Activated CD8-positive, alpha-beta memory T cell treated with anti-CD3 and anti-CD28 coated beads, Interleukin-2, amount 10 ng/mL, durations not matched to agents 7 days and 5 days (primary cell): ENCODE measurements around the gene GSAP. TPM values are rescaled to one million over a fixed set of nuclear protein-coding genes. Genes with fewer than 3 reads are reported as not detected.

ENCODE experiments used
- ATAC-seq: fragments of 150-1000 bp; cut with Tn5 transposase; one replicate; pipeline ENCODE4 v1.10.0; 2021; ENCODE audit warnings: moderate library complexity
- CTCF ChIA-PET: fragments of 350-600 bp; sonication (Branson Sonifier 250); formaldehyde crosslinking; loops from one replicate; lab custom pipeline; 2021; ENCODE audit warnings: antibody characterized with exemption; lab: Charles Lee
- DNase-seq: peaks from one replicate; pipeline ENCODE4 v3.0.0-alpha.2; 2020
- H3K27ac Mint-ChIP-seq: one replicate; pipeline ENCODE4 v1.8.0; 2021; ENCODE audit warnings: mild to moderate bottlenecking, mixed read lengths
- H3K27me3 Mint-ChIP-seq: one replicate; pipeline ENCODE4 v1.8.0; 2021; ENCODE audit warnings: mixed read lengths
- H3K36me3 Mint-ChIP-seq: one replicate; pipeline ENCODE4 v1.8.0; 2021; ENCODE audit warnings: mild to moderate bottlenecking, mixed read lengths
- H3K4me1 Mint-ChIP-seq: one replicate; pipeline ENCODE4 v1.8.0; 2021; ENCODE audit warnings: mixed read lengths
- H3K4me3 Mint-ChIP-seq: one replicate; pipeline ENCODE4 v1.8.0; 2021; ENCODE audit warnings: mild to moderate bottlenecking, moderate library complexity, mixed read lengths
- H3K9me3 Mint-ChIP-seq: one replicate; pipeline ENCODE4 v1.8.0; 2022; ENCODE audit warnings: low read depth, mixed read lengths
- total RNA-seq, 2 experiments: library from RNA; stranded (reverse); gene quantifications; one replicate each; pipeline ENCODE4 v1.2.3, GENCODE V29; 2021

GSAP gene
- total RNA-seq, 2 experiments from 2014 or later, result 3.5 to 4.0 TPM

- ATAC-seq (peak; percentile 81), DNase-seq (peak; percentile 65)
- H3K4me3 Mint-ChIP-seq, result no peak overlapping the region
These were observed 12.0 kb upstream of the GSAP start for GRCh38 chr7:77427996-77428603.

GRCh38 chr7:77426521-77427051 lies 10.4 kb upstream of the GSAP start:
- peaks cover 30% of the 10 kb centered on the region for H3K4me1 Mint-ChIP-seq
- CTCF ChIA-PET, result interaction anchor here (1.1 kb wide), 1 partner anchor 8 kb away, joined by 3 read pairs; no protein-coding TSS in a partner anchor
- H3K4me3 Mint-ChIP-seq, result no peak overlapping the region
- H3K9me3 Mint-ChIP-seq, result no peaks in the 10 kb centered on the region
- H3K27me3 Mint-ChIP-seq, result peaks cover 10% of the 10 kb centered on the region
- ATAC-seq (no peak), DNase-seq (no peak)
- H3K27ac Mint-ChIP-seq, result no peak overlapping the region
- H3K36me3 Mint-ChIP-seq, result peaks cover 3% of the 10 kb centered on the region

More at GRCh38 chr7:77427996-77428603, 12.0 kb upstream of the GSAP start:
- H3K4me1 Mint-ChIP-seq, result peaks cover 30% of the 10 kb centered on the region
- H3K9me3 Mint-ChIP-seq, result no peaks in the 10 kb centered on the region
- H3K36me3 Mint-ChIP-seq, result peaks cover 3% of the 10 kb centered on the region
- CTCF ChIA-PET, result interaction anchor here (0.9 to 1.3 kb wide), 3 partner anchors 9 to 14 kb away, joined by 3 to 6 read pairs (median 3); no protein-coding TSS in a partner anchor
- peaks cover 8% of the 10 kb centered on the region for H3K27me3 Mint-ChIP-seq
- H3K27ac Mint-ChIP-seq, result peak overlapping the region; percentile 25

- Mint-ChIP-seq H3K4me1 (peaks cover 29% of the 10 kb centered on the region), H3K27me3 (peaks cover 13% of the 10 kb centered on the region), H3K27ac (no peak overlapping the region), H3K4me3 (no peak overlapping the region), H3K9me3 (no peaks in the 10 kb centered on the region), H3K36me3 (peaks cover 3% of the 10 kb centered on the region)
- DNase-seq (no peak), ATAC-seq (no peak)
- CTCF ChIA-PET, result interaction anchor here (0.7 kb wide), 1 partner anchor 11 kb away, joined by 3 read pairs; no protein-coding TSS in a partner anchor
These were observed 9.9 kb upstream of the GSAP start for GRCh38 chr7:77426052-77426404.

GRCh38 chr7:77425101-77426051 lies 9.2 kb upstream of the GSAP start:
- Mint-ChIP-seq H3K4me1 (peaks cover 25% of the 10 kb centered on the region), H3K9me3 (no peaks in the 10 kb centered on the region), H3K27me3 (peaks cover 13% of the 10 kb centered on the region), H3K36me3 (peaks cover 3% of the 10 kb centered on the region), H3K4me3 (no peak overlapping the region), H3K27ac (no peak overlapping the region)
- ATAC-seq (no peak), DNase-seq (no peak)
- CTCF ChIA-PET, result interaction anchor here (0.7 kb wide), 1 partner anchor 11 kb away, joined by 3 read pairs; no protein-coding TSS in a partner anchor

- H3K27me3 Mint-ChIP-seq, result peaks cover 15% of the 10 kb centered on the region
- H3K9me3 Mint-ChIP-seq, result no peaks in the 10 kb centered on the region
- DNase-seq (no peak), ATAC-seq (no peak)
- CTCF ChIA-PET, result no interaction called here
- no peak overlapping the region for H3K27ac Mint-ChIP-seq
- peaks cover 1% of the 10 kb centered on the region for H3K36me3 Mint-ChIP-seq
- H3K4me1 Mint-ChIP-seq, result peaks cover 24% of the 10 kb centered on the region
- no peak overlapping the region for H3K4me3 Mint-ChIP-seq
These were observed 6.4 kb upstream of the GSAP start for GRCh38 chr7:77422500-77422899.

GRCh38 chr7:77420986-77421672 lies 5.0 kb upstream of the GSAP start:
- H3K27me3 Mint-ChIP-seq, result peaks cover 21% of the 10 kb centered on the region
- CTCF ChIA-PET, result no interaction called here
- ATAC-seq, result no peak
- H3K4me3 Mint-ChIP-seq, result no peak overlapping the region
- H3K4me1 Mint-ChIP-seq, result peaks cover 27% of the 10 kb centered on the region
- no peaks in the 10 kb centered on the region for H3K9me3 Mint-ChIP-seq
- no peak overlapping the region for H3K27ac Mint-ChIP-seq
- no peaks in the 10 kb centered on the region for H3K36me3 Mint-ChIP-seq
- DNase-seq, result no peak

- peaks cover 21% of the 10 kb centered on the region for H3K27me3 Mint-ChIP-seq
- ATAC-seq (no peak), DNase-seq (no peak)
- H3K4me1 Mint-ChIP-seq, result peaks cover 27% of the 10 kb centered on the region
- no peak overlapping the region for H3K4me3 Mint-ChIP-seq
- no peaks in the 10 kb centered on the region for H3K9me3 Mint-ChIP-seq
- no peaks in the 10 kb centered on the region for H3K36me3 Mint-ChIP-seq
- H3K27ac Mint-ChIP-seq, result no peak overlapping the region
- CTCF ChIA-PET, result no interaction called here
These were observed 4.3 kb upstream of the GSAP start for GRCh38 chr7:77420438-77420837.

- CTCF ChIA-PET, result interaction anchor here (0.8 to 1.2 kb wide), 2 partner anchors 8 to 90 kb away, joined by 3 read pairs; no protein-coding TSS in a partner anchor
- Mint-ChIP-seq H3K27me3 (peaks cover 25% of the 10 kb centered on the region), H3K4me1 (peaks cover 29% of the 10 kb centered on the region), H3K9me3 (no peaks in the 10 kb centered on the region), H3K27ac (peak overlapping the region; percentile 64), H3K4me3 (no peak overlapping the region), H3K36me3 (no peaks in the 10 kb centered on the region)
- DNase-seq (peak; percentile 50), ATAC-seq (peak; percentile 35)
These were observed 3.0 kb upstream of the GSAP start for GRCh38 chr7:77419102-77419501.

GRCh38 chr7:77417801-77418200 lies 1.7 kb upstream of the GSAP start:
- Mint-ChIP-seq H3K9me3 (no peaks in the 10 kb centered on the region), H3K27ac (no peak overlapping the region), H3K36me3 (no peaks in the 10 kb centered on the region), H3K4me3 (no peak overlapping the region), H3K27me3 (peaks cover 22% of the 10 kb centered on the region), H3K4me1 (peaks cover 29% of the 10 kb centered on the region)
- DNase-seq (no peak), ATAC-seq (no peak)
- CTCF ChIA-PET, result no interaction called here

GRCh38 chr7:77416621-77417371 lies 647 bp upstream of the GSAP start:
- Mint-ChIP-seq H3K27ac (no peak overlapping the region), H3K4me1 (peaks cover 29% of the 10 kb centered on the region), H3K27me3 (peaks cover 17% of the 10 kb centered on the region), H3K9me3 (no peaks in the 10 kb centered on the region), H3K36me3 (no peaks in the 10 kb centered on the region), H3K4me3 (peak overlapping the region; percentile 60)
- ATAC-seq (no peak), DNase-seq (no peak)
- CTCF ChIA-PET, result no interaction called here

- DNase-seq, result no peak
- ATAC-seq, result peak; percentile 18
- Mint-ChIP-seq H3K27ac (no peak overlapping the region), H3K4me3 (peak overlapping the region; percentile 60), H3K36me3 (no peaks in the 10 kb centered on the region), H3K9me3 (no peaks in the 10 kb centered on the region), H3K4me1 (peaks cover 29% of the 10 kb centered on the region), H3K27me3 (peaks cover 14% of the 10 kb centered on the region)
- CTCF ChIA-PET, result interaction anchor here (1.2 to 1.7 kb wide), 4 partner anchors 10 to 127 kb away, joined by 3 to 6 read pairs (median 3); no protein-coding TSS in a partner anchor
These were observed 700 bp downstream of the GSAP start for GRCh38 chr7:77415476-77415822.

- no peak for DNase-seq
- Mint-ChIP-seq H3K27ac (no peak overlapping the region), H3K9me3 (no peaks in the 10 kb centered on the region), H3K4me3 (no peak overlapping the region), H3K4me1 (peaks cover 22% of the 10 kb centered on the region), H3K27me3 (peaks cover 13% of the 10 kb centered on the region), H3K36me3 (no peaks in the 10 kb centered on the region)
- no peak for ATAC-seq
- CTCF ChIA-PET, result interaction anchor here (0.8 to 1.7 kb wide), 5 partner anchors 12 to 172 kb away, joined by 3 to 6 read pairs (median 3); no protein-coding TSS in a partner anchor
These were observed 2.2 kb downstream of the GSAP start for GRCh38 chr7:77413861-77414424.
